MV-4-11 (cell line): ENCODE results near the gene EI24.
"Not testable (repeated sequence)": the region's sequence is repeated elsewhere in the genome, so short reads cannot be mapped to it uniquely, and the experiment has no call there.

Experiments
- DNase-seq: peaks from one replicate; lab custom pipeline; 2025; lab: John Stamatoyannopoulos, UW

EI24 gene

DNA sequence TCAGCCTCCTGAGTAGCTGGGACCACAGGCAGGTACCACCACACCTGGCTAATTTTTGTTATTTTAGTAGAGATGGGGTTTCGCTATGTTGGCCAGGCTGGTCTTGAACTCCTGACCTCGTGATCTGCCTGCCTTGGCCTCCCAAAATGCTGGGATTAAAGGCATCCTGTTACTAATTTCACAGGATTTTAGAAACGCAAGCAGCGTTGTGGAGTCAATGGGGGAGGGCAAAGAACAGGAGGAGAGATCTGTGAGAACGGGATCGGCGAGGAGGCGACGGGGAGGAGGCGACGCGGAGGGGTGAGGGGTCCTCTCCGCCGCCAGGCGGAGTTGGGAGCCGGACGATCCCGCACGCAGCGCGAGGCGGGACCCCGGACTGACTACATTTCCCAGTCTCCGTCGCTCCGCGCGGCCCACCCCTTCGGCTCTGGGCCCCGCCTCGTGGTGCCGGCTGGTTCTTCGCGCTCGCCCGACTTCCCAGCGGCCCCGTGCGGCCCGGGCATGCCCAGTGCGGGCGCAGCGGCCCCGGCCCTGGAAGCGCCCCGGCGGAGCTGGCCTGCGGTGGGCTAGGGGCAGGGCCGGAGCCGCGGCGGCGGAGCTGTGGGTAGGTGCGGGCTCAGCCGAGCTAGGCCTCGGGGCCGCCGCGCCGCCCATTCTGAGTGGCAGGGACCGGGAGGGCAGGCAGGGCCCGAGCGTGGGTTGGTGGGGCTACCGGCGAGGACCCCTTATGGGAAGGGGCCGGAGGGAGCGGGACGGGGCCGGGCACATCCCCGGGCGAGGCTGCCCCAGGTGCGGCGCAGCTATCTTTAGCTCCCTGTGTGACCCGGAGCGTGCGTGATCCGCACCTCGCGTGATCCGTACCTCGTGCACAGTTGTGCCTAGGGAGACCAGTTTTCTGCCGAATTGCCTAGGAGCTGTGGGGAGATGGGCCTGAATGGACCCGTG, at the start of gene EI24:
EI24 (plus strand) TSS at position 508 of the 945 bp plus-strand sequence. CDS start 3,051 bp downstream, outside the sequence.
- peak; percentile 89 for DNase-seq

DNA sequence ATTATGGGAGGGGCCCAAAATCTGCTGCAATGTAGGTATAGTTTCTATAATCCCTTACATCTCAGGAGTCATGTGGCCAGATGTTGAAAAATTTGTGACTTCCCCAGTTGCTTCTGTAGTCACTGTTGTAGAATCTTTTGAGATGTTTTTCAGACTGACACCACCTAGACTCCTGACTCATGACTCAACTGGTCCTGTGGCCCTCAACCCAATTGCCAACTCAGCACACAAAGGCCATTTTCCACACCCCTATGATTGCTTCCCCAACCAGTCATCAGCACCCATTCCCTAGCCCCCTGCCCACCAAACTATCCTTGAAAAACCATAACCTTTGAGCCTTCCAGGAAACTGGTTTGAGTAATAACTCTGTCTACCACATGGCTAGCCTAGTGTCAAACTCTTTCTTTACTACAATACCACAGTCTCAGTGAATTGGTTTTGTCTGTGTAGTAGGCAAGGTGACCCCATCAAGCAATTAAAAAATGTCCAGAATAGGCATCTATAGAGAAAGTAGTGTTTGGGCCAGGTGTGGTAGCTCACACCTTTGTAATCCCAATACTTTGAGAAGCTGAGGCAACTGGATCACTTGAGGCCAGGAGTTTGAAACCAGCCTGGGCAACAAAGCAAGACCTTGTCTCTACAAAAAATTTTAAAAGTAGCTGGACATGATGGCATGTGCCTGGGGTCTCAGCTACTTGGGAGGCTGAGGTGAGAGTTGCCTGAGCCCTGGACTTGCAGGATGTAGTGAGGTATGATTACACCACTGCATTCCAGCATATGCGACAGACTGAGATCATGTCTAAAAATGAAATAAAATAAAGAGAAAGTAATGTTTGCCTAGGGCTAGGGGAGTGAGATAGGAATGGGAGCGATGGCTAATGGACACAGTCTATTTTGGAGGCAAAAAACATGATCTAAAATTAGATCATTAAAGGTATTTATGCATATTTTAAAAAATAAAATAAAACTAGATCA, 49.1 kb upstream of the EI24 start:
- no peak for DNase-seq

GRCh38 chr11:125525303-125525702, 44.0 kb upstream of the EI24 start:
- DNase-seq, result no peak

DNA sequence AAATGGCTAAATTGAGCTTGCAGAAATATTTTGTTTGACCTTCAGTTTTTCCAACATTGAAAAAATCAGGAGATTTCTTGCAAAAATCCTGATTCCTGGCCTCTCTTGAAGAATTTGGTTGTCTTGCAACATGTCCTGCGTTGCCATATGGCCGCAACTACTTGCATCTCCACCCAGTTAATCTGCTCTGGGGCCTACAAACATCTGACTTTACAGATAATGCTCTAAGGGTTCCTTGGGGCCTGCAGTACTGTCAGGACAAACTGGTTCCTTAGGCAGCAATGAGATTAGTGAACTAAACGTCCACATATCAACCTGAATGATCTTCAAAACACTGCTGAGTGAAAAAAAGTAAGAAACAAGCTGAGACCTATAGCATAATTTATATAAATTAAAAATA, 36.6 kb upstream of the EI24 start:
- no peak for DNase-seq

- no peak for DNase-seq
Observed at GRCh38 chr11:125535585-125535984, 33.7 kb upstream of the EI24 start.

DNA sequence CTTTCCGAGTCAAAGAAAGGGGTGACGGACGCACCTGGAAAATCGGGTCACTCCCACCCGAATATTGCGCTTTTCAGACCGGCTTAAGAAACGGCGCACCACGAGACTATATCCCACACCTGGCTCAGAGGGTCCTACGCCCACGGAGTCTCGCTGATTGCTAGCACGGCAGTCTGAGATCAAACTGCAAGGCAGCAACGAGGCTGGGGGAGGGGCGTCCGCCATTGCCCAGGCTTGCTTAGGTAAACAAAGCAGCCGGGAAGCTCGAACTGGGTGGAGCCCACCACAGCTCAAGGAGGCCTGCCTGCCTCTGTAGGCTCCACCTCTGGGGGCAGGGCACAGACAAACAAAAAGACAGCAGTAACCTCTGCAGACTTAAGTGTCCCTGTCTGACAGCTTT, 32.4 kb upstream of the EI24 start:
- DNase-seq, result not testable (repeated sequence)

GRCh38 chr11:125542709-125543108, 26.6 kb upstream of the EI24 start:
- no peak for DNase-seq

DNA sequence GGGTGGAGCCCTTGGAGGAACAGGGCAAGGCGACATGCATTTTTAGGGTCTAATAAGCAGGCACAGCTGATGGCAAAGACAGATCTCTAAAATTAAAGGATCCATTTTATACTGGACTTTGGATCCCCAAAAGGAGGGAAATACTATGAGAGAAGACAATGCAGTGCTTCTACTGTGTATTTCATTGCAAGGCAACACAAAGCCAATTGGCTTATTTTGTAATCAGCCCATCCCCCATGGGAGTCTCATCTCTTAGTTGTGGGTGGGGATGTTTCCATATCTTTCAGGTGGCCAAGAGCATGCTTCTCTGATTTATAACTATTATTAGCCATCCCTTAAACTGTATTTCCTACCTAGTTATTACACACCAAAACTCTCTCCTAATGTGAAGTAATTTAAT, 18.5 kb upstream of the EI24 start:
- DNase-seq, result no peak

DNA sequence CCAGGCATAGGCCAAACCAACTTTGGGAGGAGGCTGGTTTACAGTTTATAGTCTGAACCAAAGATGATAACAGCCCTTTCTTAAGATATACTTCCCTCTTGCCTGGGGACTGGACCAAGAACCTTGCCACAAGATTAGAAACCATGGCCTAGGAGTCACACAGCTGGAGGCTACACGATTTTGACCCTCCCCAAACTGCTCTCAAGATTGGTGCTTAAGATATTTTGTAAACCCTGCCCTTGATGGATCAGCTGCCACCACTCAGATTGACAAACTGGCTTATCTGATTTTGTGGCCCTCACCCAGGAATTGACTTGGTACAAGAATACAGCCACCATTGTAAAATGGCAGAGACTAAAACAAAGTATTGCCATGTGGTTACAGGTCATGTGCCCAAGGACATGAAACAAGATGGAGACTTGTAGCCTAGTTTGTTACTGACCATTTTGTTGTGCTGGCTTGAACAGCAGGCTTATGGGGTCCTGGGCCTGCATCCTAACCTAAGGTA, 17.4 kb upstream of the EI24 start:
- no peak for DNase-seq

DNA sequence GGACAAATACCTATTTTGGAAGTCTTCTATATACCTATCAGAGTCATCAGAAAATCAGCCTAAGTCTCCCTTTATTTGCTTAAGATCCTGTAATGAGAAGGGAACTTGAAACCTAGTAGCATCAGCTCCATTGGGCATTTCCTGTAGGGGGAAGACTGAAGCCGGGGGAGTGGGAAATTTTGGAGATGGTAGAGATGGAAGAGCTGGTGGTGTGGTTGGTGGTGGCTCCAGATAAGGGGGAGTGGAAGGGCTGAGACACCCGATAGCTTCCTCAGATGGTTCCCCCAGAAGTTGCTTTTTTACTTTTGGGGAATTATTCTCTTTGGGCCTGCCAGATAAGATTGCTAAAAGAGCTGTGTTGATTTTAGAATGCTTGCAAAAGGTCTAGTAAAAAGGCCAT, 16.4 kb upstream of the EI24 start:
- no peak for DNase-seq

GRCh38 chr11:125553357-125553756, 15.9 kb upstream of the EI24 start:
- no peak for DNase-seq

DNA sequence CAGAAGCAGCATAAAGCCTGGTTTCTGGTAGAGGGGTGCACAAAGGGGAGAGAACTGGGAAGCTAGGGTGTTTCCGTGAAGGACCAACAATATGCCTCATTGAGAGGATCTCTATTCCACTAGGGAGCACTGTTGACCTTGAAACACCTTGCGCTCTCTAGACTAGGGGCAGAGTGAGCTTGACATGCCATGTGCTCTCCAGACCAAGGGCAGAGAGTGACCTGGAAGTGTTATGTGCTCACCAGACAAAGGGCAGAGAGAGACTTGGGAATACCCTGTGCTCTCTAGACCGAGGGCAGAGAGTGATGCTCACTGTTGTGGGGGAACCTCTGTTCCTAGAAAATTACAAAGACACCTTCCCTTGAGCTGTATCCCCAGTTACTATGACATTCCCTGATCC, 15.2 kb upstream of the EI24 start:
- no peak for DNase-seq

GRCh38 chr11:125559888-125560287, 9.4 kb upstream of the EI24 start:
- no peak for DNase-seq

DNA sequence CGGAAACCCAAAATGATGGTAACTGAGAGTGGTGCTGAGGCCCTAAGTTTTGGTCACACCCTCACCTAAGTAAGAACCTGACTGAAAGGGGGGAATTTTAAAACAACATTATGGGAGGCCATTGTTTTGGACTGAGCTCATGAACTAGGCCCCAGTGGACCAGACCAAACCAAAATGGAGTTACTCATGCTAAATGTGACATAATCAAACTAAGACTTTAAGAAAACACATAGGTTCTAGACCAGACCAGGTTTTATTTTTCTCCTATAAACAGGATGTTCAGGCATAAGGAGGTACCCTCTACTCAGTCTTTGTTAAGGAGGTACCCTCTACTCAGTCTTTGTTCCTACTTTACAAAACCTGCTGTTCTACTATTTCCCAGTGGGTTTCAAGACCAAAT, 7.4 kb upstream of the EI24 start:
- no peak for DNase-seq

GRCh38 chr11:125562430-125562829, 6.8 kb upstream of the EI24 start:
- no peak for DNase-seq

DNA sequence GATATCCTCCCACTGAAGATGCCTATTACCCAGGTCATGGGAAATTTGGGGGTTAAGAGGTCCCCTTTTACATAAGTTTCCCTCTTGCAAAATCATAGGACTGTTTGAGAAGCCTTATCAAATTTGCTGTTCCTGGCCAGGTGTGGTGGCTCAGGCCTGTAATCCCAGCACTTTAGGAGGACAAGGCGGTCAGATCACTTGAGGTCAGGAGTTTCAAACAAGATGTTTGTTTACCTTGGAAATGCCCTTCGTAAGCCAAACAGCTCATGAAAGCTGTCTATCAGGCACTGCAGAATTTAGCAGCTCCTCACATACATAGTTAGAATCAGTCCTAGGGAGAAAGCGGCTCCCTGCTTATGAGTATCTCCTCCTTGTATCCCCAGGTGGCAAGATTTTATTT, 4.9 kb upstream of the EI24 start:
- DNase-seq, result no peak

GRCh38 chr11:125566235-125566634, 3.0 kb upstream of the EI24 start:
- no peak for DNase-seq

DNA sequence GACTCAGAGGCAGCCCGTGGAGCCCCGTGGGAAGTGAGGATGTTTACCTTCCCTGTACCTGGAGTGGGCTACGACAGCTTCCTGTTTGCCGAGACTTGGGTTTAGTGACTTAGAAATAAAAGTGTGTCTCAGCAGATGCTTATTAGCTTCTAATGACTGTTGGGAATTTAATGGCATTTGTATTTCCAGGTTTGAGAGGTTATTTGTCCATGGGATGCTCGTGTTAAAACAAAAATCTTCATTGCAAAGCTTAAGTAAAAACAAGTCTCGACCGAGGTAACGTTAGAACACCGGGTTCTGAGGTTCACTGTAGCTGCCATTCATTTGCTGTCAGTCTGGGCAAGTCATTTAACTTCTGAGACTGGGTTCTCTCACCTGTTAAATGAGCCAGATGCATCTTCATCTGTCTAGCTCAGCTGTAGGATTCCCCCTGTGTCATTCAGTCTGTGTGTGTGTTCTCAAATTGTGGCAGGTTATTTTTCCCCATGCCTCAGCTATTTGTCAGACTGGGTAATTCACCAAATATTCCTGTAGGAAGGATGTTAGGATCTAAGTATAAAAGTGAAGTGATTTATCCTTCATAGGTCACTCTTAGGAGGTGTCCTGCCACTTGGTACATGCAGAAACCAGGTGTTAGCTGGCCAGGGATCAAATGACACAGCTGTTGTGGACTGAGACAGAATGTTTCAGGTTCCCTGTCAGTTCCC, 791 bp downstream of the EI24 start:
- no peak for DNase-seq

DNA sequence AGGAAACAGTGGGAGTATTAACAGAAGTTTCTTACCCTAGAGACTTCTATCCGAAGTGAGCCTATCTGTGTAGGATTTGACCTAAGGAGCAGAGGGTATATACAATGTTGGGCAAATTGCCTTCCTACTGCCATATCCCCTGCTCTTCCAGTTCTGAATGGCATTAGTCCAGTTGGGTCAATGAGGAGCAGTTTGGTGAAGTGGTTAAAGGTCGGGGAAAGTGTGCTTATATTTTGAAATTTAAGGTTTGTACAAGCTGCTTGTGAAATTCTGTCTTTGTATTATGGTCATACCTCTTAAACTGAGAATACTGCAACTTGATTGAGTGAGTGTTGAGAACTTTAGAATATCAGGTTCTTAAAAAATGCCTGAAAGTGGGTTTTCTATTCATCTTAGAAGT, 1.7 kb downstream of the EI24 start:
- DNase-seq, result no peak

- DNase-seq, result no peak
Observed at GRCh38 chr11:125572916-125573315, 3.6 kb downstream of the EI24 start.

DNA sequence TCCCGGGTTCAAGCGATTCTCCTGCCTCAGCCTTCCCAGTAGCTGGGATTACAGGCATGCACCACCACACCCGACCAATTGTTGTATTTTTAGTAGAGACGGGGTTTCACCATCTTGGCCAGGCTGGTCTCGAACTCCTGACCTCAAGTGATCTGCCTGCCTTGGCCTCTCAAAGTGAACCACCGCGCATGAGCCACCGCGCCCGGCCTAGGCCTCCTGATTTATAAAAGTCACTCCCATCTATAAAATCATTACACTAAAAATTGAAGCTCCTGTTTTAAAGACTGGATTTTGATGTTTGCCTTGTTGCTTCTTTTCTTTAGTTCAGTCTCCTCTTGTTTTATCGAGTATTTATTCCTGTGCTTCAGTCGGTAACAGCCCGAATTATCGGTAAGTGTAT, 7.9 kb downstream of the EI24 start:
- not testable (repeated sequence) for DNase-seq

DNA sequence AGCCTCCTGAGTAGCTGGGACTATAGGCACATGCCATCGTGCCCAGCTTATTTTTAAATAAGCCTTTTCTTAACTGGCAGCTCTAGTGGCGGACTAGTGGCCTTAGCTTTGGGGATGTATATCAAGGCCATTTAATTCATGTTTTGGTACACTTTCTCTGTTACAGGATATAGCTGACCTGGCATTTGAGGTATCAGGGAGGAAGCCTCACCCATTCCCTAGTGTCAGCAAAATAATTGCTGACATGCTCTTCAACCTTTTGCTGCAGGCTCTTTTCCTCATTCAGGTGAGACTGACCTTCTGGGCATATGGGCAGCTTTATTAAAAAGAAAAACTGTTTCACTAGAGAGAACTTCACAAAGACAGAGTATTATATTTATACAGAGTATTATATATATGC, 9.5 kb downstream of the EI24 start:
- no peak for DNase-seq
